Activated T-helper 17 cell treated with anti-CD3 and anti-CD28 coated beads, Interleukin-2, amount 50 U/mL, for 72 hours (primary cell): Measurements from ENCODE around the gene CARS1. TPM values are rescaled to one million over a fixed set of nuclear protein-coding genes. Genes with fewer than 3 reads are reported as not detected.

Experiments
- total RNA-seq, 2 donors: library from RNA; stranded (reverse); gene quantifications; one replicate each; pipeline ENCODE4 v1.2.3, GENCODE V29; 2022

The CARS1 gene
- total RNA-seq, 2 donors from 2014 or later, result 81.4 to 84.9 TPM

Other genes starting within 250 kb of the CARS1 start
- 10 to 100 TPM in 1 of 2 donors, under 1 TPM in 1; 0.58 to 34.8 TPM for gene CDKN1C, start 171.6 kb downstream of the CARS1 start, total RNA-seq
- gene PHLDA2, start 128.0 kb downstream of the CARS1 start, total RNA-seq, result 1 to 10 TPM; 5.6 to 9.1 TPM
- gene NAP1L4, start 65.1 kb downstream of the CARS1 start, total RNA-seq, result 100 to 1,000 TPM; 301 to 344 TPM
- gene OSBPL5, start 107.9 kb upstream of the CARS1 start, total RNA-seq, result 1 to 10 TPM; 3.3 to 5.3 TPM
- gene MRGPRG, start 161.4 kb upstream of the CARS1 start, total RNA-seq, result not detected
- not detected for gene MRGPRE, start 175.0 kb upstream of the CARS1 start, total RNA-seq